Gastrocnemius medialis (tissue), 4 donors: ENCODE measurements around the gene ENPP5.

Experiments
- POLR2A ChIP-seq, 2 donors: fragments of 450-650 bp; IDR thresholded peaks; one replicate each; pipeline ENCODE4 v1.6.1; 2017; ENCODE audit warnings: antibody characterized with exemption in 2 of 2, mild to moderate bottlenecking in 2 of 2, moderate library complexity in 2 of 2
- TF ChIP-seq, protein P1 (sequence below), 5 experiments: fragments of 450-650 bp in 3 of 5; fragments of 200-600 bp in 2 of 5; sonication (generic) in 2 of 5; IDR thresholded peaks in 4 of 5; conservative IDR thresholded peaks in 1 of 5; 1 replicate in 4 of 5; 2 replicates in 1 of 5; pipeline ENCODE4 v1.5.1; 2016 to 2019; ENCODE audit warnings: antibody characterized with exemption in 5 of 5, mild to moderate bottlenecking in 3 of 5, moderate library complexity in 3 of 5

DNA sequence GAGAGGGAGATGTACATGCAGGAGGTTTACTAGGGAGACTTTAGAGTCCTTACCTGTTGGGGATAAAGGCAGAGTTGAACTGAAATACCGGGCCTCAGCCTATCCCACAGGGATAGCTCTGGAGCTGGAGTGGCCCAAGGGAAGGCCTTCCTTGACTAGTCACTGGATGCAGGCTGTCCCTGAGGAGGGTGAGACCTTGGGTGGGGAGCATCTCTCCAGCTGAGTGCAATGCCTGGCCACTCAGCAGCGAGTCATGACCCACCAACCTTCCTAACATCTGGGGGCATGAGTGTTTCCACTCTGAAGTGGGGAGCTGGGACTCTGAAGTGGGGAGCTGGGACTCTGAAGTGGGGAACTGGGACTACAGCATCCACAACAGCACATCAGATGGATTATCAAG is 46.1 kb upstream of the ENPP5 start:
- TF ChIP-seq, protein P1, sequence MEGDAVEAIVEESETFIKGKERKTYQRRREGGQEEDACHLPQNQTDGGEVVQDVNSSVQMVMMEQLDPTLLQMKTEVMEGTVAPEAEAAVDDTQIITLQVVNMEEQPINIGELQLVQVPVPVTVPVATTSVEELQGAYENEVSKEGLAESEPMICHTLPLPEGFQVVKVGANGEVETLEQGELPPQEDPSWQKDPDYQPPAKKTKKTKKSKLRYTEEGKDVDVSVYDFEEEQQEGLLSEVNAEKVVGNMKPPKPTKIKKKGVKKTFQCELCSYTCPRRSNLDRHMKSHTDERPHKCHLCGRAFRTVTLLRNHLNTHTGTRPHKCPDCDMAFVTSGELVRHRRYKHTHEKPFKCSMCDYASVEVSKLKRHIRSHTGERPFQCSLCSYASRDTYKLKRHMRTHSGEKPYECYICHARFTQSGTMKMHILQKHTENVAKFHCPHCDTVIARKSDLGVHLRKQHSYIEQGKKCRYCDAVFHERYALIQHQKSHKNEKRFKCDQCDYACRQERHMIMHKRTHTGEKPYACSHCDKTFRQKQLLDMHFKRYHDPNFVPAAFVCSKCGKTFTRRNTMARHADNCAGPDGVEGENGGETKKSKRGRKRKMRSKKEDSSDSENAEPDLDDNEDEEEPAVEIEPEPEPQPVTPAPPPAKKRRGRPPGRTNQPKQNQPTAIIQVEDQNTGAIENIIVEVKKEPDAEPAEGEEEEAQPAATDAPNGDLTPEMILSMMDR (IDR thresholded peaks at IDR 0.05 in 4 of 5, conservative IDR thresholded peaks at IDR 0.05 in 1 of 5) = no peak
- TF ChIP-seq POLR2A (IDR thresholded peaks at IDR 0.05) = no peak
